ENCODE measurements around the gene SND1. TPM values are rescaled to one million over a fixed set of nuclear protein-coding genes. Genes with fewer than 3 reads are reported as not detected.

The SND1 gene
- total and polyA plus RNA-seq, 2 of the 4 experiments (the other 2 are of a cell fraction) = 154 to 294 TPM

- H2BK20ac ChIP-seq (ENCODE audit: low read depth, low read length) = no peak overlapping the region
- no peak overlapping the region for H3K14ac ChIP-seq (replicated peaks; ENCODE audit: low read depth, low read length)
- intact Hi-C loops (cut with micrococcal nuclease) = no loop called here
- no peak overlapping the region for H3K9ac ChIP-seq (ENCODE audit: low read depth, low read length)
- in situ Hi-C loops (cut with MboI; ENCODE audit: low sequenced_read_pairs) = no loop called here
- H4K5ac ChIP-seq (ENCODE audit: low read depth, low read length) = no peak overlapping the region
- peaks cover 11% of the 10 kb centered on the region; the same call in 1 of the 2 replicates for H3K9me1 ChIP-seq (ENCODE audit: insufficient read depth, low read length)
- H3K4ac ChIP-seq (ENCODE audit: low read depth, low read length) = no peak overlapping the region
- H2BK5ac ChIP-seq (ENCODE audit: low read depth, low read length, poor library complexity, severe bottlenecking) = no peak overlapping the region
- WGBS, 2 experiments (ENCODE audit: extremely low coverage in 2 of 2, insufficient read length in 1 of 2) = 50% methylated on average over 2 of the region's 8 CpGs; no CpG with 5 or more reads in 1 of the 2 experiments
- ChIA-PET POLR2A (ENCODE audit: unreplicated experiment) (no interaction called here), CTCF (no interaction called here)
- H3K27ac ChIP-seq (ENCODE audit: insufficient read depth, low read length) = no peak overlapping the region
- H3K4me1 ChIP-seq (ENCODE audit: control insufficient read depth, insufficient read depth, low read length) = peaks cover 9% of the 10 kb centered on the region
- no peak overlapping the region for H3K4me2 ChIP-seq (ENCODE audit: low read depth, low read length)
- H3K56ac ChIP-seq (ENCODE audit: extremely low read depth, insufficient read depth, low read length) = no peak overlapping the region
- no peak for DNase-seq
- H2BK15ac ChIP-seq (ENCODE audit: low read depth, low read length) = no peak overlapping the region
- no peak overlapping the region for H2AFZ ChIP-seq (replicated peaks; ENCODE audit: low read length, poor library complexity)
- no peaks in the 10 kb centered on the region for H3K9me3 ChIP-seq (ENCODE audit: control insufficient read depth, insufficient read depth, low read length)
- H2AK5ac ChIP-seq (ENCODE audit: low read depth, low read length) = no peak overlapping the region
- peaks cover 8 to 23% of the 10 kb centered on the region in 2 experiments; a peak in 2 of 4 replicates for H3K79me1 ChIP-seq (ENCODE audit: low read depth in 1 of 2, low read length in 2 of 2)
- peaks cover 48% of the 10 kb centered on the region for H3K36me3 ChIP-seq (ENCODE audit: control insufficient read depth, insufficient read depth, low read length)
- BruUV-seq (replicated peaks) = no TSS peak
- H3K18ac ChIP-seq (ENCODE audit: low read depth, low read length) = no peak overlapping the region
- dilution Hi-C loops (cut with HindIII; ENCODE audit: low sequenced_read_pairs, unreplicated experiment) = no loop called here
- H4K20me1 ChIP-seq (ENCODE audit: insufficient read depth, low read length) = peaks cover 26% of the 10 kb centered on the region
- H3K23ac ChIP-seq (ENCODE audit: low read depth, low read length) = no peak overlapping the region
- TF ChIP-seq CEBPB (IDR thresholded peaks at IDR 0.05; ENCODE audit: low read depth, low read length) (no peak), MAFK (IDR thresholded peaks at IDR 0.05; ENCODE audit: low read depth, low read length) (no peak), CHD1 (IDR thresholded peaks at IDR 0.05; ENCODE audit: low read depth, low read length) (no peak), MXI1 (IDR thresholded peaks at IDR 0.05; ENCODE audit: borderline replicate concordance, low read depth, low read length) (no peak), RFX5 (IDR thresholded peaks at IDR 0.05; ENCODE audit: low read depth, low read length) (no peak), USF2 (IDR thresholded peaks at IDR 0.05; ENCODE audit: low read depth, low read length) (no peak), NFE2L2 (IDR thresholded peaks at IDR 0.05; ENCODE audit: low read depth, low read length) (no peak), ELK1 (IDR thresholded peaks at IDR 0.05; ENCODE audit: borderline replicate concordance, low read depth, low read length) (no peak), SMC3 (IDR thresholded peaks at IDR 0.05; ENCODE audit: low read depth, low read length) (no peak), RAD21 (IDR thresholded peaks at IDR 0.05; ENCODE audit: low read length) (no peak), BHLHE40 (IDR thresholded peaks at IDR 0.05; ENCODE audit: low read depth, low read length) (no peak), FOS (IDR thresholded peaks at IDR 0.05; ENCODE audit: low read depth, low read length) (no peak), CTCF (conservative IDR thresholded peaks at IDR 0.05; ENCODE audit: low read depth, low read length) (no peak), MAZ (IDR thresholded peaks at IDR 0.05; ENCODE audit: borderline replicate concordance, low read depth, low read length) (no peak), POLR2A (IDR thresholded peaks at IDR 0.05; ENCODE audit: low read depth, low read length) (no peak), RCOR1 (IDR thresholded peaks at IDR 0.05; ENCODE audit: insufficient replicate concordance, low read length) (no peak)
- no peak overlapping the region for H2BK120ac ChIP-seq (ENCODE audit: low read depth, low read length)
- no peak for ATAC-seq (ENCODE audit: low read depth)
- H2AK9ac ChIP-seq (replicated peaks; ENCODE audit: low read depth, low read length, poor library complexity) = peak overlapping the region; percentile 25
- no peaks in the 10 kb centered on the region for H3K27me3 ChIP-seq (ENCODE audit: control insufficient read depth, insufficient read depth, low read length)
- H4K8ac ChIP-seq (ENCODE audit: low read depth in 2 of 2, low read length in 2 of 2) = no peak overlapping the region
- no peak overlapping the region for H4K91ac ChIP-seq (ENCODE audit: insufficient read depth, low read depth, low read length)
- H3K4me3 ChIP-seq (ENCODE audit: insufficient read depth, low read depth, low read length) = no peak overlapping the region
Observed at GRCh38 chr7:128081808-128082207, 429.8 kb downstream of the SND1 start.
